GM21360 (cell line): ENCODE results near the gene CAV2.
"Not testable (repeated sequence)": the region's sequence is repeated elsewhere in the genome, so short reads cannot be mapped to it uniquely, and the experiment has no call there.

Source experiments
- ATAC-seq: cut with Tn5 transposase; IDR thresholded peaks from one replicate; pipeline ENCODE4 v1.9.1; 2021; ENCODE audit warnings: mild to moderate bottlenecking, moderate library complexity; ENCODE audit not compliant: unreplicated experiment

Gene CAV2, protein sequence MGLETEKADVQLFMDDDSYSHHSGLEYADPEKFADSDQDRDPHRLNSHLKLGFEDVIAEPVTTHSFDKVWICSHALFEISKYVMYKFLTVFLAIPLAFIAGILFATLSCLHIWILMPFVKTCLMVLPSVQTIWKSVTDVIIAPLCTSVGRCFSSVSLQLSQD

GRCh38 chr7:116499168-116500077, at the start of gene CAV2:
TSS of gene CAV2 (plus strand) at chr7:116499738. CDS start at chr7:116499782, 44 bp downstream.
- peak; percentile 53 for ATAC-seq

GRCh38 chr7:116449950-116450349, 49.6 kb upstream of the CAV2 start:
- no peak for ATAC-seq

GRCh38 chr7:116451957-116452729, 47.4 kb upstream of the CAV2 start:
- no peak for ATAC-seq

GRCh38 chr7:116454377-116454776, 45.2 kb upstream of the CAV2 start:
- no peak for ATAC-seq

- no peak for ATAC-seq
Observed at GRCh38 chr7:116455009-116455408, 44.5 kb upstream of the CAV2 start.

GRCh38 chr7:116455499-116455898, 44.0 kb upstream of the CAV2 start:
- no peak for ATAC-seq

DNA sequence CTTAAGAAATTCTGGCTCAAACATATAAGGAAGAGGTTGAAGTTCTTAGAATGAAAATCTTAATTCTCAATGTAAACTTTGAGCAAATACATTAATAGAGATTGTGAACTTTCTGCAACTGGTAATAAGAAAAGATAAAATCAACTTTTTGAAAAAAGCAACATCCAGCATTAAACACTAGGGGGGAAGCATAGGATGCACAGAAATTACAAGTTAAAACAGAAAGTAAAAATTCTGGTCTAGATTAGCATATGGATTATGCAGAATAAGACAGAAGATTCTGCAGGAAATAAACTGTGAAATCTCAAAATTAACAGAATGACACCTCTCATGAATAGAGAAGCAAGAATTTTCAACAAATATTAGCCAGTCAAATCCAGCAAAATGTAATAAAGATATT, 38.0 kb upstream of the CAV2 start:
- no peak for ATAC-seq

GRCh38 chr7:116463956-116464355, 35.6 kb upstream of the CAV2 start:
- no peak for ATAC-seq

DNA sequence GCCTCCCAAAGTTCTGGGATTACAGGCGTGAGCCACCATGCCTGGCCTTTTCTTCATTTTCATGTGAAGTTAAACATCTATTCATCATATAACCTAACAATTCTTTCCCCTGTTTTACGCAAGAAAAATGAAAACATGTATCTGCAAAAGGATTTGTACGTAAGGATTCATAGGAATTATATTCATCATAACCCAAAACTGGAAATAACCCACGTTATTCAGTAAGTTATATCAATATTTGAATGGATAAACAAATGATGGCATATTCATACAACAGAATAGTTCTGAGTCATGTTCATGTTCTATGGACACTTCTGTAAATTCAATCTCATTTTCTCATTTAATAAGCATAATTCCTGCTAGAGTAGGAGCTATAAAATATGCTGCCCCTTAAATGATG, 35.2 kb upstream of the CAV2 start:
- no peak for ATAC-seq

- no peak for ATAC-seq
Observed at GRCh38 chr7:116465125-116465524, 34.4 kb upstream of the CAV2 start.

- ATAC-seq: no peak
Observed at GRCh38 chr7:116468534-116468933, 31.0 kb upstream of the CAV2 start.

GRCh38 chr7:116477625-116478024, 21.9 kb upstream of the CAV2 start:
- no peak for ATAC-seq

GRCh38 chr7:116478834-116479233, 20.7 kb upstream of the CAV2 start:
- ATAC-seq: no peak

DNA sequence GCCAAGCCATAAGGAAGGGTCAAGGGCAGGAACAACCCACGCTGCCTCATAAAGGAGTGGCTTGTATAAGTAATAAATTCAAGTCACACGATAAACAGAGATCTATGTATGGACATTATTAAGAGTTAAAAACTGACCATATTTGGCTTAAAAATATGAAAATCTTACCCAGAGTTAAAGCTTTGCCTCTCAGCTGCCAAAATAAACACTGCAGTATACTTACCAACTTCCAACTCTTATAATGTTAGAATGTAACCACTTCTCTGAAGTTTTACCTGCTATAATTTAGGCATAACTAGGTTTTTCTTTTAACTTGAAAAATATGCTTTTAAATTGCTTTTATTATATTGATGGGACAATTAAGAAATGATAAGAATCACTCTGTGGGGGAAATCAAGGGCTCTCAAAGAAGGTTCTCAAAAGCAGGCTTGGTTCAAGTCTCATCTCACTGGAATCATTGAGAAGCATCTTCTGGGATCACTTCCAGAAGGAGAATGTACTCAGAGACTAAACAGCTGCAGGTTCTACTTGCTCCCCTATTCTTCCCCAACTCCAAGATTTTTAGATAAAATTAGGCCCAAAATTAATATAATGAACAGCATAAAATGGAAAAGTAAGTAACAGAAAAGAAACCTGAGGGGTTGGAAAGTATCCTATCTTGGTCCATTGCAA, 16.1 kb upstream of the CAV2 start:
- ATAC-seq: no peak

DNA sequence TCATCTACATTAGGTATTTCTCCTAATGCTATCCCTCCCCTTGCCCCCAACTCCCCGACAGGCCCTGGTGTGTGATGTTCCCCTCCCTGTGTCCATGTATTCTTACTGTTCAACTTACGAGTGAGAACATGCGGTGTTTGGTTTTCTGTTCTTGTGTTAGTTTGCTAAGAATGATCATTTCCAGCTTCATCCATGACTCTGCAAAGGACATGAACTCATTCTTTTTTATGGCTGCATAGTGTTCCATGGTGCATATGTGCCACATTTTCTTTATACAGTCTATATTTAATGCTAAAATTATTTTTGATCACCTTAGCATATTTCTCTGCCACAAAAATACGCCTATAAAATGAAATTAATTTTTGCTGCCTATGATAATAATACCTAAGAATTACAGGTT, 15.1 kb upstream of the CAV2 start:
- ATAC-seq: not testable (repeated sequence)

- ATAC-seq: no peak
Observed at GRCh38 chr7:116487907-116488521, 11.5 kb upstream of the CAV2 start.

DNA sequence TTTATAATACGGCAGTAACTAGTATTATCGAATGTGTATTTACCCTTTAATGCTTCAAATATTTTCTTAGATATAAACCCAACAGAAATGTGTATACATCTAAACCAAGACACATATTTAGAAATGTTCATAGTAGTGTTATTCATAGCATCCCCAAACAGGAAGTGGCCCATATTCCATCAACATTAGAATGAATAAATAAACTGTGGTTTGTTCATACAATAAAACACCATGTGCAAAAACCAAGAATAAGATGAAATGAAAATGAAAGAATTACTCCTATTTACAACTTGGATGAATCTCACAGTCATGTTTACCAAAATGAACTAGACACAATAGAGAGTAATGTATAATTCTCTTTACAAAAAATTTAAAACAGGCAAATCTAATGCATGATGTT, 9.2 kb upstream of the CAV2 start:
- no peak for ATAC-seq

DNA sequence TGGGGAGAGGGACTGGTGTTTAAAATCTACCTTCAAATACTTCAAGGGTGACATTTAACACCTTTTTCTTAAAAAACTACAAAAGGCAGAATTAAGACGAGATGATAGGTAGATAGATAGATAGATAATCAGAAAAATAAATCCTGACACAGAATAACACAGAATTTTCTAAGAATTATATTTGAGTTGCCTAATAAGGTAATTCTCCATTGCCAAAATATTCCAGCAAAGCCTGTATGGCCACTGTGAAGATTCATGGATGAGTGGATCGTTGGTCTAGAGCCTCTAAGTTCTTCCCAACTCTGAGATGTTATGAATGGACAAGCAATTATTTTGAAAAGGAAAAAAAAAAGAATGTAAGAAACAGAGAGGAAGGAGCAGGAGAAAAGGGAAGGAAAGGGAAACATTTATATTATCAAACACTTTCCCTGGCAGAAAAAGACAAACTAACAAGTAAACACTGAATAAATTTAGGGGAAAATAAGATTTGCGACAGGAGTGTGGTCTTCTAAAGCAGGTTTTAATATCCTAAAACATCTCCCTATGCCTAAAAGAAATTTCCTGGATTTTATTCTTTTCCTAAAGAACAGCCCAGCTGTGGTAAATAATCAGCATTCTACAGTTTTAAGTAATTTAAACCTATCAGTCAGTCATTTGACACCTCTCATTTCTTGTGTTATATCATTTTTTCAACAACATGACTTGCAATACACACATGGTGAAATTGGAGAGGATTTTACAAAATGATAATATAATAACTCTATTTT, 7.5 kb upstream of the CAV2 start:
- no peak for ATAC-seq

GRCh38 chr7:116492654-116493109, 6.9 kb upstream of the CAV2 start:
- no peak for ATAC-seq

DNA sequence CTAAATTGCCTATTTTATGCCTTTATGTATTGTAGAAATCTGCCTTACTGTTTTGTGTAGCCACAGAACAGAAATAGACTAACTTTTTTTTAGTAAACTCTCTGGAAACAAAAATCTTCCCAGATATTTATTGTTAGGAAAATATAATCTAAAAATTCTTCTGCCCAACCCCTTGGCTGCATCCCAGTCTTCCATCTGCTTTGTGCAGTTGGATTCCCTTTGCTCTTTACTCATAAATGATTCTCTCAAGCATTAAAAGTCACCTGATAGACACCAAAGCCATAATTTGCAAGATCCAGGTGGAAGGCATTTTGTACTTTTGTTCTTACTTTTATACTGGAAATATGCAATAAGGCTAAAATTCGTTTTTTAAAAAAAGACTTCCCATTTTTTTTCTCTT, 6.1 kb upstream of the CAV2 start:
- ATAC-seq: no peak
